GM12864 (cell line): ENCODE measurements around the gene NELFE.

Source experiments
- DNase-seq: peaks from one replicate; pipeline ENCODE4 v3.0.0-alpha.2; 2011; ENCODE audit warnings: low read depth
- H3K4me3 ChIP-seq: 2 replicates; pipeline ENCODE4 v1.5.1; 2011; ENCODE audit warnings: mild to moderate bottlenecking, low read depth, low read length, control low read depth
- CTCF ChIP-seq: IDR thresholded peaks from 2 replicates; pipeline ENCODE4 v1.5.1; 2011; ENCODE audit warnings: low read depth, mild to moderate bottlenecking, moderate library complexity, low read length, control low read depth, inconsistent platforms; ENCODE audit errors: missing control alignments

Gene NELFE

GRCh38 chr6:31947864-31948263, 10.9 kb downstream of the NELFE start:
- H3K4me3 ChIP-seq: no peak overlapping the region
- DNase-seq: no peak
- no peak for TF ChIP-seq CTCF

- H3K4me3 ChIP-seq: no peak overlapping the region
- TF ChIP-seq CTCF: no peak
- DNase-seq: no peak
These were observed 11.6 kb downstream of the NELFE start for GRCh38 chr6:31947070-31947675.

GRCh38 chr6:31946370-31946885, 12.3 kb downstream of the NELFE start:
- no peak for TF ChIP-seq CTCF
- H3K4me3 ChIP-seq: no peak overlapping the region

GRCh38 chr6:31945507-31946369, 13.0 kb downstream of the NELFE start, which contains the start of gene CFB:
Gene CFB, plus strand, starts transcription at chr6:31946095. Its CDS starts 127 bp downstream, at chr6:31946222.
- no peak within 1 kb of the TSS for H3K4me3 ChIP-seq
- no peak for DNase-seq
- no peak for TF ChIP-seq CTCF

More at GRCh38 chr6:31946370-31946885, 12.3 kb downstream of the NELFE start:
- DNase-seq: no peak

- no peak overlapping the region for H3K4me3 ChIP-seq
- TF ChIP-seq CTCF: no peak
- DNase-seq: no peak
These were observed 13.6 kb downstream of the NELFE start for GRCh38 chr6:31945154-31945506.

- H3K4me3 ChIP-seq: no peak overlapping the region
- DNase-seq: no peak
- TF ChIP-seq CTCF: no peak
These were observed 15.0 kb downstream of the NELFE start for GRCh38 chr6:31943742-31944141.
